ENCODE results near the gene CACTIN. TPM values are rescaled to one million over a fixed set of nuclear protein-coding genes. Genes with fewer than 3 reads are reported as not detected.

The CACTIN gene
- total RNA-seq, 3 donors from 2014 or later (not counting 1 experiment from before 2014, with no cell fraction given): 33.6 to 42.2 (median 40.8) TPM

GRCh38 chr19:3606690-3607289, 19.8 kb downstream of the CACTIN start, which contains the start of gene TBXA2R:
Gene TBXA2R, minus strand, starts transcription at chr19:3606875. Its CDS starts 6,241 bp downstream, at chr19:3600634.
- Histone ChIP-seq H3K4me1 (ENCODE audit: control insufficient read depth, insufficient read depth, low read length) (peaks cover 52% of the 10 kb centered on the region), H3K27me3 (ENCODE audit: control insufficient read depth, insufficient read depth, low read length) (no peaks in the 10 kb centered on the region), H3K27ac (ENCODE audit: low read length) (no peak within 1 kb of the TSS), H3K9me3 (ENCODE audit: control insufficient read depth, insufficient read depth, low read length) (no peaks in the 10 kb centered on the region), H3K4me3 (ENCODE audit: low read length) (peak within 1 kb of the TSS; percentile 36), H3K36me3 (ENCODE audit: control insufficient read depth, insufficient read depth, low read length) (peaks cover 9% of the 10 kb centered on the region)
- Mint-ChIP-seq H3K27ac (peak within 1 kb of the TSS in 1 of 2 donors; percentile 42), H3K27me3 (ENCODE audit: low read depth in 2 of 2) (no peaks in the 10 kb centered on the region), H3K4me1 (peaks cover 7 to 21% of the 10 kb centered on the region in 2 donors), H3K9me3 (no peaks in the 10 kb centered on the region), H3K4me3 (peak within 1 kb of the TSS; percentile 71), H3K36me3 (no peaks in the 10 kb centered on the region)
- intact Hi-C loops (cut with micrococcal nuclease): no loop called here
- 4% methylated on average over 46 of the region's 46 CpGs for WGBS (ENCODE audit: insufficient coverage)
- ATAC-seq: peak in 2 of 3 donors; percentile 44 to 50
- no peak for TF ChIP-seq CTCF (IDR thresholded peaks at IDR 0.05)
- peak; percentile 54 to 62 for DNase-seq

DNA sequence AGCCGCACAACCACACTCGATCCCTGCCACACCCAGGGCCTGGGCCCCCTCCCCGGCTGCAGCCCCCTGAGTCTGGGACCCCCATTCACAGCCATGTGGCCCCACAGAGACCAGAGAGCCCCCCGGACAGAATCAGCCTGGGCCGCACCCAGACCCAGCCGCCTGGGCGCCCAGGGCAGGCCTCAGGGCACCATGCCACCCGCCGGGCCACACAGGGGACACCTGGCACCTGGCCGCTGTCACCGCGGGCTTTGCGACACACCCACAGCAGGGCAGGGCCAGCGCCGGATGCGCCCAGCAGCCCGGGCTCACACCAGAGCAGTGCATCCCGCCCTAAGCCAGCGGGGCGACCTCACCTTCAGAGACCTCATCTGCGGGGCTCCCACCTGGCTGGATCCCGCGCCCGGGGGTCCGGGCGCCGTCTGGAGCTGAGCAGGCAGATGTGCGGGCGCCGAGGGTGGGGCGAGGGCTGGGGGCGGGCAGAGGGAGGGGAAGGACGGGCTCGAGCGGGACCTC, 20.4 kb downstream of the CACTIN start:
- intact Hi-C loops (cut with micrococcal nuclease): no loop called here
- peaks cover 52% of the 10 kb centered on the region for H3K4me1 ChIP-seq (ENCODE audit: control insufficient read depth, insufficient read depth, low read length)

DNA sequence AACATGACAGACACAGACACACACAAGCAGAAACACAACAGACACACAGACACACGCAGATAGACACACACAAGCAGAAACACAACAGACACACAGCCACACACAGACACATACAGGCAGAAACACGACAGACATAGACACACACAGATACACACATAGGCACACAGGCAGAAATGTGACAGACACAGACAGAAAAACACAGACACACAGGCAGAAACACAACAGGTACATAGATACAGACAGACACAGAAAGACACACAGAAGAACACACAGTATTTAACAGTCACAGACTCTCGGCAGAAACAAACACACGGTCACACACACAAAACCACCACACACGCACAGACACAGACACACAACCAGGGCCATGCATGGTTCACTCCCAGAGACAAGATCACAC, 20.8 kb downstream of the CACTIN start:
- no peaks in the 10 kb centered on the region for H3K9me3 Mint-ChIP-seq
- ATAC-seq: no peak

More for the DNA sequence above, 20.4 kb downstream of the CACTIN start:
- H3K9me3 Mint-ChIP-seq: no peaks in the 10 kb centered on the region
- WGBS (ENCODE audit: insufficient coverage): 2% methylated on average over 35 of the region's 35 CpGs
- H3K9me3 ChIP-seq (ENCODE audit: control insufficient read depth, insufficient read depth, low read length): no peaks in the 10 kb centered on the region
- no peaks in the 10 kb centered on the region for H3K27me3 Mint-ChIP-seq (ENCODE audit: low read depth in 2 of 2)
- H3K4me3 ChIP-seq (ENCODE audit: low read length): peak overlapping the region; percentile 36
- peak overlapping the region; percentile 38 for H3K4me3 Mint-ChIP-seq
- H3K4me1 Mint-ChIP-seq: peaks cover 7 to 21% of the 10 kb centered on the region in 2 donors
- ATAC-seq (peak; percentile 41 to 54 (median 52)), DNase-seq (peak; percentile 38 to 55)
- no peak overlapping the region for H3K27ac Mint-ChIP-seq
- no peaks in the 10 kb centered on the region for H3K27me3 ChIP-seq (ENCODE audit: control insufficient read depth, insufficient read depth, low read length)
- H3K27ac ChIP-seq (ENCODE audit: low read length): no peak overlapping the region
- H3K36me3 ChIP-seq (ENCODE audit: control insufficient read depth, insufficient read depth, low read length): peaks cover 4% of the 10 kb centered on the region
- H3K36me3 Mint-ChIP-seq: no peaks in the 10 kb centered on the region
- TF ChIP-seq CTCF (IDR thresholded peaks at IDR 0.05): no peak

More for the DNA sequence above, 20.8 kb downstream of the CACTIN start:
- Histone ChIP-seq H3K4me3 (ENCODE audit: low read length) (peak overlapping the region; percentile 36), H3K36me3 (ENCODE audit: control insufficient read depth, insufficient read depth, low read length) (peaks cover under 1% of the 10 kb centered on the region), H3K4me1 (ENCODE audit: control insufficient read depth, insufficient read depth, low read length) (peaks cover 52% of the 10 kb centered on the region), H3K27me3 (ENCODE audit: control insufficient read depth, insufficient read depth, low read length) (no peaks in the 10 kb centered on the region), H3K27ac (ENCODE audit: low read length) (no peak overlapping the region), H3K9me3 (ENCODE audit: control insufficient read depth, insufficient read depth, low read length) (no peaks in the 10 kb centered on the region)
- Mint-ChIP-seq H3K27me3 (ENCODE audit: low read depth in 2 of 2) (no peaks in the 10 kb centered on the region), H3K4me3 (no peak overlapping the region), H3K36me3 (no peaks in the 10 kb centered on the region), H3K4me1 (peaks cover 7 to 21% of the 10 kb centered on the region in 2 donors), H3K27ac (no peak overlapping the region)
- 32% methylated on average over 5 of the region's 5 CpGs for WGBS (ENCODE audit: insufficient coverage)
- no peak for DNase-seq
- no peak for TF ChIP-seq CTCF (IDR thresholded peaks at IDR 0.05)
- intact Hi-C loops (cut with micrococcal nuclease): no loop called here

Data from natural killer cell (primary cell).